H1 (cell line): ENCODE measurements around the gene NKPD1. TPM values are rescaled to one million over a fixed set of nuclear protein-coding genes. Genes with fewer than 3 reads are reported as not detected.

Experiments used
- CTCF ChIA-PET: fragments of 300-600 bp; sonication (Branson Sonifier 250); formaldehyde crosslinking; loops from one replicate; lab custom pipeline; 2021; ENCODE audit not compliant: partially characterized antibody; lab: Charles Lee
- POLR2A ChIA-PET: fragments of 300-600 bp; sonication (Branson Sonifier 250); formaldehyde crosslinking; loops from one replicate; lab custom pipeline; 2021; ENCODE audit warnings: inconsistent platforms; ENCODE audit not compliant: partially characterized antibody; lab: Charles Lee
- DNase-seq, 2 experiments: peaks; one replicate each; pipeline versions ENCODE4 v3.0.0 to v3.0.0-alpha.2; 2010 to 2022; ENCODE audit warnings: low spot score in 2 of 2, low read depth in 1 of 2, mixed read lengths in 1 of 2
- FAIRE-seq: peaks from 2 replicates; lab custom pipeline; 2011; peaks lifted over from hg19 to GRCh38; lab: Jason Lieb, UNC
- H2AFZ ChIP-seq: 2 replicates; pipeline ENCODE4 v1.8.1; 2012; ENCODE audit warnings: low read length, inconsistent platforms
- H2AK5ac ChIP-seq: 2 replicates; pipeline ENCODE4 v1.6.1; 2013; ENCODE audit warnings: low read depth, low read length
- H2BK120ac ChIP-seq: replicated peaks from 2 replicates; pipeline ENCODE3; 2013; ENCODE audit warnings: low read depth, low read length, inconsistent platforms
- H2BK12ac ChIP-seq: 2 replicates; pipeline ENCODE4 v1.6.1; 2013; ENCODE audit warnings: low read depth, low read length
- H2BK15ac ChIP-seq: 2 replicates; pipeline ENCODE4 v1.6.1; 2013; ENCODE audit warnings: low read length
- H2BK20ac ChIP-seq: 2 replicates; pipeline ENCODE4 v1.6.1; 2013; ENCODE audit warnings: low read length
- H2BK5ac ChIP-seq: 2 replicates; pipeline ENCODE4 v1.6.1; 2013; ENCODE audit warnings: low read depth, low read length
- H3K14ac ChIP-seq: 2 replicates; pipeline ENCODE4 v1.6.1; 2013; ENCODE audit warnings: inconsistent platforms; ENCODE audit not compliant: insufficient read length
- H3K18ac ChIP-seq: 2 replicates; pipeline ENCODE4 v1.6.1; 2013; ENCODE audit warnings: low read length; ENCODE audit errors: extremely low read depth
- H3K23ac ChIP-seq: 2 replicates; pipeline ENCODE4 v1.6.1; 2013; ENCODE audit warnings: inconsistent platforms; ENCODE audit not compliant: insufficient read length
- H3K23me2 ChIP-seq: 2 replicates; pipeline ENCODE4 v1.6.1; 2013; ENCODE audit warnings: low read depth, low read length
- H3K27ac ChIP-seq: 2 replicates; pipeline ENCODE4 v1.6.1; 2011; ENCODE audit warnings: low read depth, low read length, inconsistent platforms
- H3K27me3 ChIP-seq, 4 experiments: replicated peaks in 1 of 4; 1 replicate in 1 of 4; 2 replicates in 3 of 4; pipeline versions ENCODE4 v1.6.1 to v1.8.1; 2011 to 2013; ENCODE audit warnings: low read length in 3 of 4, mild to moderate bottlenecking in 3 of 4, inconsistent platforms in 2 of 4, mixed read lengths in 2 of 4, moderate library complexity in 1 of 4; ENCODE audit not compliant: control insufficient read depth in 3 of 4, insufficient read depth in 3 of 4; ENCODE audit errors: extremely low read depth in 1 of 4
- H3K36me3 ChIP-seq, 4 experiments: 2 replicates each; pipeline versions ENCODE4 v1.6.1 to v1.8.1; 2011 to 2013; ENCODE audit warnings: mild to moderate bottlenecking in 4 of 4, low read length in 3 of 4, moderate library complexity in 2 of 4, control low read depth in 1 of 4, inconsistent platforms in 1 of 4; ENCODE audit not compliant: insufficient read depth in 4 of 4, control insufficient read depth in 2 of 4
- H3K4ac ChIP-seq: replicated peaks from 2 replicates; pipeline ENCODE3; 2013; ENCODE audit warnings: low read length, low read depth, mixed read lengths, inconsistent platforms; ENCODE audit not compliant: insufficient read length
- H3K4me1 ChIP-seq, 4 experiments: replicated peaks in 1 of 4; 1 replicate in 1 of 4; 2 replicates in 3 of 4; pipeline versions ENCODE4 v1.6.1 to v1.8.1; 2011 to 2013; ENCODE audit warnings: low read length in 3 of 4, inconsistent platforms in 2 of 4, mixed read lengths in 1 of 4; ENCODE audit not compliant: insufficient read depth in 4 of 4, control insufficient read depth in 3 of 4
- H3K4me2 ChIP-seq, 2 experiments: 2 replicates each; pipeline versions ENCODE4 v1.6.1 to v1.8.1; 2011 to 2013; ENCODE audit warnings: low read depth in 2 of 2, low read length in 2 of 2, control low read depth in 1 of 2, inconsistent platforms in 1 of 2, mild to moderate bottlenecking in 1 of 2; ENCODE audit not compliant: insufficient read depth in 1 of 2
- H3K4me3 ChIP-seq, 4 experiments: fragments of 200-600, 300-600 bp in 1 of 4; sonication (generic), shearing (Covaris generic), sonication (Bioruptor Twin) in 1 of 4; 2 replicates each; pipeline versions ENCODE4 v1.5.1 to v1.8.1; 2011 to 2016; ENCODE audit warnings: low read length in 4 of 4, low read depth in 3 of 4, control low read depth in 2 of 4, inconsistent platforms in 2 of 4, mild to moderate bottlenecking in 2 of 4, mixed read lengths in 1 of 4, moderate library complexity in 1 of 4; ENCODE audit not compliant: insufficient read depth in 2 of 4; ENCODE audit errors: extremely low read depth in 1 of 4
- H3K56ac ChIP-seq: replicated peaks from 2 replicates; pipeline ENCODE3; 2013; ENCODE audit warnings: low read depth, mild to moderate bottlenecking, mixed read lengths, low read length, inconsistent platforms; ENCODE audit not compliant: insufficient read length
- H3K79me1 ChIP-seq: 2 replicates; pipeline ENCODE4 v1.6.1; 2013; ENCODE audit warnings: low read depth, low read length, control low read depth
- H3K79me2 ChIP-seq, 2 experiments: 2 replicates each; pipeline versions ENCODE4 v1.6.1 to v1.8.1; 2012 to 2013; ENCODE audit warnings: low read length in 2 of 2, mild to moderate bottlenecking in 2 of 2, inconsistent platforms in 1 of 2; ENCODE audit not compliant: insufficient read depth in 2 of 2, control insufficient read depth in 1 of 2
- H3K9ac ChIP-seq, 4 experiments: replicated peaks in 1 of 4; 1 replicate in 1 of 4; 2 replicates in 3 of 4; pipeline versions ENCODE4 v1.6.1 to v1.8.1; 2011 to 2013; ENCODE audit warnings: low read depth in 3 of 4, low read length in 3 of 4, control low read depth in 2 of 4, mild to moderate bottlenecking in 2 of 4, moderate library complexity in 2 of 4, inconsistent platforms in 1 of 4; ENCODE audit errors: extremely low read depth in 1 of 4
- H3K9me3 ChIP-seq, 2 experiments: 2 replicates each; pipeline versions ENCODE4 v1.6.1 to v1.8.1; 2012 to 2013; ENCODE audit warnings: mild to moderate bottlenecking in 2 of 2, moderate library complexity in 2 of 2, control low read depth in 1 of 2, inconsistent platforms in 1 of 2, low read depth in 1 of 2, low read length in 1 of 2, mixed read lengths in 1 of 2; ENCODE audit not compliant: insufficient read depth in 2 of 2
- H4K20me1 ChIP-seq, 2 experiments: replicated peaks in 1 of 2; 2 replicates each; pipeline versions ENCODE3 to v1.8.1; 2011 to 2013; ENCODE audit warnings: inconsistent platforms in 2 of 2, low read length in 2 of 2, mild to moderate bottlenecking in 1 of 2; ENCODE audit not compliant: insufficient read depth in 2 of 2, control insufficient read depth in 1 of 2
- H4K5ac ChIP-seq: 2 replicates; pipeline ENCODE4 v1.6.1; 2013; ENCODE audit warnings: low read length, low read depth, mixed read lengths, inconsistent platforms; ENCODE audit not compliant: insufficient read length
- H4K8ac ChIP-seq: 2 replicates; pipeline ENCODE4 v1.8.0; 2013; ENCODE audit warnings: mild to moderate bottlenecking, moderate library complexity, low read length, inconsistent platforms; ENCODE audit not compliant: insufficient read depth; ENCODE audit errors: extremely low read depth
- H4K91ac ChIP-seq: replicated peaks from 2 replicates; pipeline ENCODE3; 2013; ENCODE audit warnings: low read length, mixed read lengths, inconsistent platforms; ENCODE audit not compliant: insufficient read length
- BACH1 ChIP-seq: IDR thresholded peaks from 2 replicates; pipeline ENCODE4 v1.6.1; 2012; ENCODE audit warnings: low read length, improper control_type of control experiment
- CBX5 ChIP-seq: fragments of 300-800, 300-1000 bp; sonication (generic); IDR thresholded peaks from 2 replicates; pipeline ENCODE4 v1.7.1; 2016; ENCODE audit warnings: antibody characterized with exemption, low read length, low read depth
- CREB1 ChIP-seq: IDR thresholded peaks from 2 replicates; pipeline ENCODE4 v1.6.1; 2012; ENCODE audit warnings: inconsistent platforms
- CTCF ChIP-seq, 3 experiments: IDR thresholded peaks; 1 replicate in 2 of 3; 2 replicates in 1 of 3; pipeline versions ENCODE4 v1.5.1 to v1.6.1; 2011; ENCODE audit warnings: low read length in 3 of 3, mild to moderate bottlenecking in 3 of 3, inconsistent platforms in 2 of 3, low read depth in 1 of 3, moderate library complexity in 1 of 3; ENCODE audit not compliant: insufficient read depth in 1 of 3; ENCODE audit errors: control extremely low read depth in 1 of 3
- EGR1 ChIP-seq: IDR thresholded peaks from 2 replicates; pipeline ENCODE4 v1.6.1; 2011; ENCODE audit warnings: low read depth, low read length, borderline replicate concordance
- EZH2 ChIP-seq: fragments of 200-600 bp; sonication (generic); IDR thresholded peaks from 2 replicates; pipeline ENCODE4 v1.7.1; 2012; ENCODE audit warnings: low read depth, mild to moderate bottlenecking, moderate library complexity, low read length, inconsistent platforms; ENCODE audit not compliant: severe bottlenecking
- GTF2F1 ChIP-seq: IDR thresholded peaks from 2 replicates; pipeline ENCODE4 v1.6.1; 2012; ENCODE audit warnings: low read depth, low read length, improper control_type of control experiment, borderline replicate concordance
- JUN ChIP-seq: IDR thresholded peaks from 2 replicates; pipeline ENCODE4 v1.6.1; 2011; ENCODE audit warnings: low read depth, mild to moderate bottlenecking, improper control_type of control experiment, low read length
- KDM5A ChIP-seq: fragments of 200-600 bp; IDR thresholded peaks from 2 replicates; pipeline ENCODE4 v1.7.1; 2012; ENCODE audit warnings: mild to moderate bottlenecking, low read length, inconsistent platforms, mixed read lengths
- NANOG ChIP-seq: IDR thresholded peaks from 2 replicates; pipeline ENCODE4 v1.6.1; 2011; ENCODE audit warnings: low read length, low read depth, mild to moderate bottlenecking, inconsistent platforms; ENCODE audit not compliant: insufficient read depth, poor library complexity, severe bottlenecking
- POLR2A ChIP-seq, 2 experiments: IDR thresholded peaks; 1 replicate in 1 of 2; 2 replicates in 1 of 2; pipeline ENCODE4 v1.6.1; 2011; ENCODE audit warnings: low read depth in 2 of 2, low read length in 2 of 2, mild to moderate bottlenecking in 2 of 2; ENCODE audit errors: control extremely low read depth in 1 of 2
- SP2 ChIP-seq: IDR thresholded peaks from 2 replicates; pipeline ENCODE4 v1.6.1; 2012; ENCODE audit warnings: mild to moderate bottlenecking, low read length, inconsistent platforms
- TBP ChIP-seq: IDR thresholded peaks from 2 replicates; pipeline ENCODE4 v1.6.1; 2011; ENCODE audit warnings: low read depth, low read length, improper control_type of control experiment
- WGBS, 2 experiments: shearing (Covaris generic) in 1 of 2; methylation state at CpG; one replicate each; pipeline versions ENCODE4 v1.1.6 to v1.1.7; 2013 to 2015; ENCODE audit warnings: low lambda C conversion rate in 2 of 2, mixed read lengths in 2 of 2, inconsistent platforms in 1 of 2, low coverage in 1 of 2, missing lambda C conversion rate in 1 of 2; ENCODE audit not compliant: insufficient replicate concordance in 2 of 2, insufficient coverage in 1 of 2, insufficient read length in 1 of 2; ENCODE audit errors: extremely low coverage in 1 of 2, missing lambda C conversion rate in 1 of 2; 5-methylcytosine and 5-hydroxymethylcytosine counted together
- polyA plus RNA-seq, 7 experiments: library from polyadenylated mRNA; depleted of rRNA in 3 of 7; stranded (reverse) in 5 of 7; unstranded in 2 of 7; fragments of >200 nt in 5 of 7; fragments of 200-250 nt in 2 of 7; gene quantifications; 1 replicate in 5 of 7; 2 replicates in 1 of 7; 4 replicates in 1 of 7; pipeline versions ENCODE4 v1.2.1 to v1.2.3, GENCODE V29; 2011 to 2013; ENCODE audit warnings: missing spikeins in 2 of 7, mixed read lengths in 2 of 7
- total RNA-seq: library from RNA; stranded (reverse); fragmentation: NEBNext Ultra II Directional; extraction: Animal tissue kit (Norgen Biotek cat#: 25700); gene quantifications from 2 replicates; pipeline ENCODE4 v1.2.1, GENCODE V29; 2021

The NKPD1 gene
- total and polyA plus RNA-seq, 2 of the 8 experiments (the other 6 are each of a cell fraction or from before 2014, with no cell fraction given): 0.30 to 0.39 TPM

GRCh38 chr19:45163156-45163555 is 2.4 kb upstream of the NKPD1 start:
- H3K9me3 ChIP-seq: no peaks in the 10 kb centered on the region
- no peak overlapping the region for H2BK5ac ChIP-seq
- no peak overlapping the region for H3K4ac ChIP-seq
- peaks cover 0 to 5% (median 3%) of the 10 kb centered on the region in 4 experiments; a peak in 3 of 7 replicates for H3K27me3 ChIP-seq
- H3K4me1 ChIP-seq: peaks cover 0 to 17% (median 8%) of the 10 kb centered on the region in 4 experiments; a peak in 5 of 7 replicates
- DNase-seq (no peak), FAIRE-seq (no peak)
- no peak overlapping the region for H3K56ac ChIP-seq
- H2BK120ac ChIP-seq: no peak overlapping the region
- no peak overlapping the region for H4K91ac ChIP-seq
- no peak overlapping the region for H3K23ac ChIP-seq
- H3K27ac ChIP-seq: no peak overlapping the region
- H2BK12ac ChIP-seq: no peak overlapping the region
- H3K14ac ChIP-seq: no peak overlapping the region
- H2BK15ac ChIP-seq: no peak overlapping the region
- no peak overlapping the region for H2AFZ ChIP-seq
- CTCF ChIA-PET: interaction anchor here (0.6 to 5.6 kb wide), 9 partner anchors 9 to 313 kb away, joined by 3 to 54 read pairs (median 6); partner anchors contain the start of gene TRAPPC6A
- no peaks in the 10 kb centered on the region for H3K79me1 ChIP-seq
- H3K9ac ChIP-seq: no peak overlapping the region
- no peak overlapping the region for H2AK5ac ChIP-seq
- H4K5ac ChIP-seq: no peak overlapping the region
- no peak overlapping the region for H3K18ac ChIP-seq
- H4K20me1 ChIP-seq: peaks cover 0 to 6% of the 10 kb centered on the region in 2 experiments
- no peak overlapping the region for H3K4me2 ChIP-seq
- H3K23me2 ChIP-seq: no peaks in the 10 kb centered on the region
- no peak overlapping the region for H4K8ac ChIP-seq
- POLR2A ChIA-PET: interaction anchor here (0.6 to 3.7 kb wide), 3 partner anchors 8 to 72 kb away, joined by 3 to 21 read pairs (median 3); no protein-coding TSS in a partner anchor
- no peak overlapping the region for H3K4me3 ChIP-seq
- no peaks in the 10 kb centered on the region for H3K79me2 ChIP-seq
- H2BK20ac ChIP-seq: no peak overlapping the region
- no peaks in the 10 kb centered on the region for H3K36me3 ChIP-seq
- WGBS, 2 experiments: 83% methylated on average over 14 of the region's 17 CpGs; no CpG with 5 or more reads in 1 of the 2 experiments
- no peak for TF ChIP-seq TBP
- TF ChIP-seq BACH1: no peak
- TF ChIP-seq NANOG: no peak
- no peak for TF ChIP-seq CBX5
- TF ChIP-seq GTF2F1: no peak
- TF ChIP-seq EZH2: no peak
- no peak for TF ChIP-seq CREB1
- TF ChIP-seq KDM5A: no peak
- no peak for TF ChIP-seq JUN
- TF ChIP-seq SP2: no peak
- no peak for TF ChIP-seq EGR1
- no peak for TF ChIP-seq CTCF (IDR thresholded peaks at IDR 0.05; ENCODE audit: control extremely low read depth in 1 of 3, insufficient read depth in 1 of 3, low read depth in 1 of 3, low read length in 3 of 3)
- no peak for TF ChIP-seq POLR2A (IDR thresholded peaks at IDR 0.05; ENCODE audit: control extremely low read depth in 1 of 2, low read depth in 2 of 2, low read length in 2 of 2)
